DND-41 (cell line): ENCODE measurements around the gene TCF12.

ENCODE experiments used
- ATAC-seq: fragments of 200-7000 bp; cut with Tn5 transposase; 3 replicates; pipeline ENCODE4 v1.9.1; 2021; ENCODE audit warnings: low read depth; ENCODE audit not compliant: insufficient read depth
- DNase-seq: peaks from one replicate; pipeline ENCODE4 v3.0.0-alpha.2; 2020
- H2AFZ ChIP-seq: 2 replicates; pipeline ENCODE4 v1.6.0; 2012; ENCODE audit warnings: low read depth, low read length
- H3K27ac ChIP-seq: 2 replicates; pipeline ENCODE4 v1.5.1; 2012; ENCODE audit warnings: low read length, inconsistent platforms
- H3K27me3 ChIP-seq: fragments of 200-600 bp; sonication (generic); 2 replicates; pipeline ENCODE4 v1.6.0; 2012; ENCODE audit warnings: low read length, mild to moderate bottlenecking, inconsistent platforms; ENCODE audit not compliant: insufficient read depth, poor library complexity
- H3K36me3 ChIP-seq: 2 replicates; pipeline ENCODE4 v1.5.1; 2012; ENCODE audit warnings: low read length, inconsistent platforms; ENCODE audit not compliant: insufficient read depth
- H3K4me1 ChIP-seq: 2 replicates; pipeline ENCODE4 v1.5.1; 2012; ENCODE audit warnings: mild to moderate bottlenecking, low read length; ENCODE audit not compliant: insufficient read depth
- H3K4me2 ChIP-seq: 2 replicates; pipeline ENCODE4 v1.6.0; 2012; ENCODE audit warnings: mild to moderate bottlenecking, moderate library complexity, low read length, inconsistent platforms; ENCODE audit not compliant: insufficient read depth
- H3K4me3 ChIP-seq, 2 experiments: fragments of 200-600 bp in 1 of 2; shearing (Covaris generic) in 1 of 2; 2 replicates each; pipeline ENCODE4 v1.5.1; 2012 to 2016; ENCODE audit warnings: inconsistent platforms in 2 of 2, low read length in 2 of 2, mild to moderate bottlenecking in 2 of 2, low read depth in 1 of 2, moderate library complexity in 1 of 2
- H3K79me2 ChIP-seq: 2 replicates; pipeline ENCODE4 v1.6.0; 2012; ENCODE audit warnings: low read length, inconsistent platforms; ENCODE audit not compliant: insufficient read depth
- H3K9ac ChIP-seq: 2 replicates; pipeline ENCODE4 v1.6.0; 2012; ENCODE audit warnings: low read depth, mild to moderate bottlenecking, inconsistent platforms, low read length, moderate library complexity
- H3K9me3 ChIP-seq: 2 replicates; pipeline ENCODE4 v1.5.1; 2012; ENCODE audit warnings: low read length, moderate library complexity, mild to moderate bottlenecking, inconsistent platforms; ENCODE audit not compliant: insufficient read depth, severe bottlenecking
- H4K20me1 ChIP-seq: 2 replicates; pipeline ENCODE4 v1.6.0; 2012; ENCODE audit warnings: low read length; ENCODE audit not compliant: insufficient read depth
- EZH2 ChIP-seq: IDR thresholded peaks from 3 replicates; pipeline ENCODE4 v1.6.1; 2012; ENCODE audit warnings: borderline replicate concordance, low read depth, mild to moderate bottlenecking, moderate library complexity, low read length, inconsistent platforms; ENCODE audit not compliant: severe bottlenecking
- TF ChIP-seq, protein P1 (sequence below): IDR thresholded peaks from 2 replicates; pipeline ENCODE4 v1.5.1; 2012; ENCODE audit warnings: borderline replicate concordance, low read length, moderate library complexity, mild to moderate bottlenecking; ENCODE audit not compliant: poor library complexity, severe bottlenecking; ENCODE audit errors: extremely low read depth

The TCF12 gene

GRCh38 chr15:56887782-56888438 is 30.5 kb upstream of the TCF12 start:
- TF ChIP-seq, protein P1, sequence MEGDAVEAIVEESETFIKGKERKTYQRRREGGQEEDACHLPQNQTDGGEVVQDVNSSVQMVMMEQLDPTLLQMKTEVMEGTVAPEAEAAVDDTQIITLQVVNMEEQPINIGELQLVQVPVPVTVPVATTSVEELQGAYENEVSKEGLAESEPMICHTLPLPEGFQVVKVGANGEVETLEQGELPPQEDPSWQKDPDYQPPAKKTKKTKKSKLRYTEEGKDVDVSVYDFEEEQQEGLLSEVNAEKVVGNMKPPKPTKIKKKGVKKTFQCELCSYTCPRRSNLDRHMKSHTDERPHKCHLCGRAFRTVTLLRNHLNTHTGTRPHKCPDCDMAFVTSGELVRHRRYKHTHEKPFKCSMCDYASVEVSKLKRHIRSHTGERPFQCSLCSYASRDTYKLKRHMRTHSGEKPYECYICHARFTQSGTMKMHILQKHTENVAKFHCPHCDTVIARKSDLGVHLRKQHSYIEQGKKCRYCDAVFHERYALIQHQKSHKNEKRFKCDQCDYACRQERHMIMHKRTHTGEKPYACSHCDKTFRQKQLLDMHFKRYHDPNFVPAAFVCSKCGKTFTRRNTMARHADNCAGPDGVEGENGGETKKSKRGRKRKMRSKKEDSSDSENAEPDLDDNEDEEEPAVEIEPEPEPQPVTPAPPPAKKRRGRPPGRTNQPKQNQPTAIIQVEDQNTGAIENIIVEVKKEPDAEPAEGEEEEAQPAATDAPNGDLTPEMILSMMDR = no peak
- TF ChIP-seq EZH2 = no peak
- no peaks in the 10 kb centered on the region for H3K9me3 ChIP-seq
- DNase-seq (no peak), ATAC-seq (no peak)
- no peaks in the 10 kb centered on the region for H4K20me1 ChIP-seq
- peaks cover 27% of the 10 kb centered on the region for H3K4me1 ChIP-seq
- H3K27me3 ChIP-seq = no peaks in the 10 kb centered on the region
- H3K27ac ChIP-seq = peak overlapping the region; percentile 82
- H3K79me2 ChIP-seq = 0 out of 2 replicates have a peak, but pooled peaks cover 2% of the 10 kb centered on the region
- peak overlapping the region; percentile 69 for H3K4me2 ChIP-seq
- H2AFZ ChIP-seq = peak overlapping the region; percentile 98
- H3K9ac ChIP-seq = peak overlapping the region; percentile 78
- peak overlapping the region; percentile 40 to 65 for H3K4me3 ChIP-seq
- no peaks in the 10 kb centered on the region for H3K36me3 ChIP-seq

DNA sequence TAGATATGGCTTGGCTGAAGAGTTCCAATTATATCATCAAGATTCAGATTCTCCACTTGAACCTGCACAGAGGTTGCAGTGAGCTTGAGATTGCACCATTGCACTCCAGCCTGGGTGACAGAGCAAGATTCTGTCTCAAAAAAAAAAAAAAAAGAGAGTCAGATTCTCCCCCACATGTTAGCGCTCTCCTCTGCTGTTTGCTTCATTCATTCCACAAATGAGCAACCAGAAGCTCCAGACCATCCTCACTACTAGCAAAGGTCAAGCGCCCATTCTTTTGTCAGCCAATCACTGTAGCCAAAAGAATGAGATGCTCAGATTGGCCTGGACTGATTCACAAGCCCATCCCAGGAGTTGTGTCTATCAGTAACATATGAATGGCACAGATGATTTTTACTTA is 28.4 kb upstream of the TCF12 start:
- H3K27me3 ChIP-seq = no peaks in the 10 kb centered on the region
- ATAC-seq = no peak
- no peak overlapping the region for H3K27ac ChIP-seq
- H3K4me2 ChIP-seq = no peak overlapping the region
- H2AFZ ChIP-seq = no peak overlapping the region
- no peak overlapping the region for H3K9ac ChIP-seq
- no peaks in the 10 kb centered on the region for H4K20me1 ChIP-seq
- TF ChIP-seq, protein P1 = no peak
- no peak for TF ChIP-seq EZH2
- no peaks in the 10 kb centered on the region for H3K36me3 ChIP-seq
- no peak for DNase-seq
- 0 out of 2 replicates have a peak, but pooled peaks cover 2% of the 10 kb centered on the region for H3K79me2 ChIP-seq
- no peak overlapping the region for H3K4me3 ChIP-seq
- no peaks in the 10 kb centered on the region for H3K9me3 ChIP-seq
- H3K4me1 ChIP-seq = peaks cover 27% of the 10 kb centered on the region

- Histone ChIP-seq H3K9ac (no peak overlapping the region), H3K4me2 (no peak overlapping the region), H2AFZ (no peak overlapping the region), H3K9me3 (no peaks in the 10 kb centered on the region), H3K79me2 (0 out of 2 replicates have a peak, but pooled peaks cover 2% of the 10 kb centered on the region), H3K4me1 (peaks cover 18% of the 10 kb centered on the region), H3K36me3 (no peaks in the 10 kb centered on the region), H4K20me1 (no peaks in the 10 kb centered on the region), H3K4me3 (no peak overlapping the region), H3K27me3 (no peaks in the 10 kb centered on the region), H3K27ac (no peak overlapping the region)
- DNase-seq (no peak), ATAC-seq (no peak)
- TF ChIP-seq, protein P1 = no peak
- no peak for TF ChIP-seq EZH2
Observed at GRCh38 chr15:56891852-56892440, 26.5 kb upstream of the TCF12 start.
